ENCODE results near the gene DCAF6.

The DCAF6 gene

GRCh38 chr1:167950569-167950968, 14.1 kb downstream of the DCAF6 start:
- FAIRE-seq (no peak), DNase-seq (ENCODE audit: extremely low spot score, insufficient read length, low read depth) (no peak)

DNA sequence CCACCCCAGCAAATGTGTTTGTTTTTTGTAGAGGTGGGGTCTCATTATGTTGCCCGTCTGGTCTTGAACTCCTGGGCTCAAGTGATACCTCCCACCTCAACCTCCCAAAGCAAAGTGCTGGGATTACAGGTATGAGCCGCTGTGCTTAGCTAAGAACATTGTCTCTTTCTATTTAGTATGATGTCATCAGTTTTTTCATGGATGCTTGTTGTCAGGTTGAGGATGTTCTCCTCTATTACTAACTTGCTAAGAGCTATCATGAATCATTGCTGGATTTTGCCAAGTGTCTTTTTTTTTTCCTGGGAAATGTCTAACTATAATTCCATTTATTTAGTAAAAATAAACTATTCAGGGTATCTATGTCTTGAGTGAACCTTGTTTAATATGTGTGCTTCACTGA, 19.4 kb downstream of the DCAF6 start:
- FAIRE-seq (no peak), DNase-seq (ENCODE audit: extremely low spot score, insufficient read length, low read depth) (no peak)

- no peak for DNase-seq (ENCODE audit: extremely low spot score, insufficient read length, low read depth)
- no peak for FAIRE-seq
Observed at GRCh38 chr1:167957710-167958109, 21.2 kb downstream of the DCAF6 start.

DNA sequence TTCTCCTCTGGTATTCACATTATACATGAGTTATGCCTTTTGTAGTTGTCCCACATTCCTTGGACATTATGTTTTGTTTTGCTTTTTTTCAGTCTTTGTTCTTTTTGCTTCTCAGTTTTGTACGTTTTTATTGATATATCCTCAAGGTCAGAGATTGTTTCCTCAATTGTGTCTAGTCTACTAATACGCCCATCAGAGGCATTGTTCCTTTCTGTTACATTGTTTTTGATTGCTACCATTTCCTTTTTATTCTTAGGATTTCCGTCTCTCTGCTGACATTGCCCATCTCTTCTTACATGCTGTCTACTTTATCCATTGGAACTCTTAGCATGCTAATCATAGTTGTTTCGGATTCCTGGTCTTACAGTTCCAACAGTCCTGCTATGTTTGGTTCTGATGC, 28.2 kb downstream of the DCAF6 start:
- FAIRE-seq (no peak), DNase-seq (ENCODE audit: extremely low spot score, insufficient read length, low read depth) (no peak)

DNA sequence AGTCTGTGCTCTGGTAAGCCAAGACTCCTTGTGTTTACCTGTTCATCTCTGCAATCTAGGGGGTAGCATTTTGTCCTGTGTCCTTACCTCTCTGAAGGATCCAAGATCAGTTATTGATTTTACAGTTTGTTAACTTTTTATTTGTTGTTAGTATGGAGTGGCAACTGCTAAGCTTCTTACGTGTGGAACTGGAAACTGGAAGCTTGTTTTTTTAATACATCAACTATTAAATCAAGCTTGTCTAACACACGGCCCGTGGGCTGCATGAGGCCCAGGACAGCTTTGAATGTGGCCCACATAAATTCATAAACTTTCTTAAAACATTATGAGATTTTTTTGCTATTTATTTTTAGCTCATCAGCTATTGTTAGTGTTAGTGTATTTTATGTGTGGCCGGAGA, 29.6 kb downstream of the DCAF6 start:
- no peak for FAIRE-seq
- DNase-seq (ENCODE audit: extremely low spot score, insufficient read length, low read depth) = no peak

DNA sequence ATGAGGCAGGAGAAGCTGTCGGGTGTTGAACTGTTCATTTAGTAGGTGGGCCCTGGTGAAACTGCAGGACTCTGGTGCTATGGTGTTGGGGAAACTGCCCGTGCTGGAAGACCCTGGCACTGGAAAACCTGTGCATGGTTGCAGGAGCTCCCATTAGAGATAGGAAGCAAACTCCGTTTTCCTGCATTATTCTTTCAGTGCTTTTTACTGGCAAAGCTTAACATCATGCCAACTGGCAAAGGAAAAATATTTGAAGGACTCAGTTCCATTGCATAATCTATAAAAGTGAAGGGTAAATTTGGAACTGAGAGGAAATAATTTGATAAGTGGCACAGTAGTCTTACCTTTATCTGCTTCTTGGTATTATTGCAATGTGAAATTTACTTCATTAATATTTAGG, 32.1 kb downstream of the DCAF6 start:
- DNase-seq (ENCODE audit: extremely low spot score, insufficient read length, low read depth) = no peak
- no peak for FAIRE-seq

GRCh38 chr1:167973832-167974231, 37.3 kb downstream of the DCAF6 start:
- FAIRE-seq (no peak), DNase-seq (ENCODE audit: extremely low spot score, insufficient read length, low read depth) (no peak)

DNA sequence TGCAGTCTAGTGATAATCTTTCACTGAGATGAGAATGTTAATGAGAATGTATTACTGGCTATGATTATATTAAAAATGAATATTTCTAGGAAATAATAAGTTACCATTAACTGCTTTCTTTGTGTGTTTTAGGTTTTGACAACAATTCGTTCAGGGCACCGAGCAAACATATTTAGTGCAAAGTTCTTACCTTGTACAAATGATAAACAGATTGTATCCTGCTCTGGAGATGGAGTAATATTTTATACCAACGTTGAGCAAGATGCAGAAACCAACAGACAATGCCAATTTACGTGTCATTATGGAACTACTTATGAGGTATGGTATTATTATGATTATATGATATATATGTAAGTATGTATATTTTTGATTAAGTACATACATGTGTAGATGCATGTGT, 38.2 kb downstream of the DCAF6 start:
- DNase-seq (ENCODE audit: extremely low spot score, insufficient read length, low read depth) = no peak

GRCh38 chr1:167977245-167977644, 40.8 kb downstream of the DCAF6 start:
- no peak for FAIRE-seq

More for the DNA sequence above, 38.2 kb downstream of the DCAF6 start:
- FAIRE-seq = no peak

DNA sequence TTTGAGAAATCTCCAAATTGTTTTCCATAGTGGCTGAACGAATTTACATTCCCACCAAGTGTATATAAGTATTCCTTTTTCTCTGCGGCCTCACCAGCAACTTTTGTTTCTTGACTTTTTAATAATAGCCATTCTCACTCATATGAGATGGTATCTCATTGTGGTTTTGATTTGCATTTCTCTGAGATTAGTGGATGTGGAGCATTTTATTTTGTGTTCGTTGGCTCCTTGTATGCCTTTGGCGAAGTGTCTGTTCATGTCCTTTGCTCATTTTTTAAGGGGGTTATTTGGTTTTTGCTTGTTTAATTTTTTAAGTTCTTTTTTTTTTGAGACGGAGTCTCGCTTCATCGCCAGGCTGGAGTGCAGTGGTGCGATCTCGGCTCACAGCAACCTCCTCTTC, 45.5 kb downstream of the DCAF6 start:
- DNase-seq (ENCODE audit: extremely low spot score, insufficient read length, low read depth) (no peak), FAIRE-seq (no peak)

More at GRCh38 chr1:167977245-167977644, 40.8 kb downstream of the DCAF6 start:
- no peak for DNase-seq (ENCODE audit: extremely low spot score, insufficient read length, low read depth)

- DNase-seq (ENCODE audit: extremely low spot score, insufficient read length, low read depth) (no peak), FAIRE-seq (no peak)
Observed at GRCh38 chr1:167983797-167984420, 47.4 kb downstream of the DCAF6 start.

DNA sequence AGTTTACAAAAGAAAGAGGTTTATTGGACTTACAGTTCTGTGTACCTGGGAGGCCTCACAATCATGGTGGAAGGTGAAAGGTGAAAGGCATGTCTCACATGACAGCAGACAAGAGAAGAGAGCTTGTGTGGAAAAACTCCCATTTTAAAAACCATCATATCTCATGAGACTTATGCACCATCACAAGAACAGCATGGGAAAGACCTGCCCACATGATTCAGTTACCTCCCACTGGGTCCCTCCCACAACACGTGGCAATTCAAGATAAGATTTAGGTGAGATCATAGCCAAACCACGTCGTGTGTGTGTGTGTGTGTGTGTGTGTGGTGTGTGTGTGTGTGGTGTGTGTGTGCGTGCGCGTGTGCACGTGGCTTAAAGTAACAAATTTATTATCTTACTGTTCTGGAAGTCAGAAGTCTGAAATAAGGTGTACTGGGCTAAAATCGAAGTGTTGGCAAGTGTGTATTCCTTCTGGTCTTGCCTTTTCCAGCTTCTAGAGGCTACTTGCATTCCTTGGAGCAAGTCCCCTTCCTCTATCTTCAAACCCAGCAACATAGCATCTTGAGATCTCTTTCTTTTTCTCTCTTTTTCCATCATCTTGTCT, 48.5 kb downstream of the DCAF6 start:
- peak; percentile 47 for FAIRE-seq

GRCh38 chr1:167987174-167987573, 50.7 kb downstream of the DCAF6 start:
- DNase-seq (ENCODE audit: extremely low spot score, insufficient read length, low read depth) (no peak), FAIRE-seq (no peak)

More for the DNA sequence above, 48.5 kb downstream of the DCAF6 start:
- no peak for DNase-seq (ENCODE audit: extremely low spot score, insufficient read length, low read depth)

GRCh38 chr1:167991546-167991945, 55.1 kb downstream of the DCAF6 start:
- FAIRE-seq = no peak
- no peak for DNase-seq (ENCODE audit: extremely low spot score, insufficient read length, low read depth)

DNA sequence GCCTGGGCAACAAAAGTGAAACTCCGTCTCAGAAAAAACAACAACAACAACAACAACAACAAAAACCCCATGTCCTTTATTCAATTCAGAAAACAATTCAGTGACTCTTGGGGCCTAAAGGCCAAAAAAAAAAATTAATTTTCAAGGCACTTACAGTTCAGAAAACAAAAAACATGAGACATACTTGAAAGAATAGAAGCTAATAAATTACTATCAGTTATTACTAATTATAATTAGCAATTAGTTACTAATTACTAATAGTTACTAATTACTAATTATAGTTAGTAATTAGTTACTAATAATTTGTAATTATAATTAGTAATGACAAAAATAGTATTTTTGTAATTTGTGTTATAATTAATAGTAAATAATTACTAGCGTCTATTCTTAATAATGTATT, 57.2 kb downstream of the DCAF6 start:
- no peak for DNase-seq (ENCODE audit: extremely low spot score, insufficient read length, low read depth)
- no peak for FAIRE-seq

GRCh38 chr1:167994560-167994959, 58.1 kb downstream of the DCAF6 start:
- FAIRE-seq = no peak

DNA sequence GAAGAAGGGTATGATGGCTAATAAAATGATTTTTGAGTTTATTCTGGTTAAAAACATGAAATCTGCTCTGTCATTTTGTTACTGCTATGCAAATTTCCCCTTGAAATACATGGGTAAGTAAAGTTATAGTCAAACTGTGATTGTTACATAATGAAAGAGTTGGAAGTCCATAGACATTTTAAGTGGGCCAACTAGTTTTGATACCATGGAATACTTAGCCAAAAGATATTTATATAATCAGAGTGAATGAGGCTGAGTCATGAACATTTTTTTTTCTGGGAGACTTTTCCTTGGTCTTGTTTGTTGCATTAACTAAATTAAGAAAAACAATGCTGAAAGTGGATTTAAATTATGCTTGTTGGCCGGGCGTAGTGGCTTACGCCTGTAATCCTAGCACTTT, 58.6 kb downstream of the DCAF6 start:
- no peak for FAIRE-seq
- no peak for DNase-seq (ENCODE audit: extremely low spot score, insufficient read length, low read depth)

More at GRCh38 chr1:167994560-167994959, 58.1 kb downstream of the DCAF6 start:
- no peak for DNase-seq (ENCODE audit: extremely low spot score, insufficient read length, low read depth)

DNA sequence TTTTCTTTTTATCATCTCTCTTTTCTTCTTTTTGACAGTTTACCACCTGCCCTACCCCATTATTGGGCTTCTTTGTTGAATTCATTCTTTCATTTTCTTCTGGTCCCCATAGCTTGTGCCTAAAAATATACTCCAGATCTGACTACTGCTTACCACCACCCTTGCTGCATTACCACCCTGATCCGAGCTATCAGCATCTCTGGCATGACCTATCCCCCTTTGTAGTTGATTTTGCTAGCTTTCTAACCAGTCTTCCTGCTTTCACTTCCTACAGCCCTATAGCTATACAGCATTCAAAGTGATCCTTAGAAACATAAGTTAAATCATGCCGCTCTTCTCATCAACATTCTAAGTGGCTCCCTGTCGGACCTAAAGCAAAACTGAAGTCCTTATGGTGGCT, 59.8 kb downstream of the DCAF6 start:
- FAIRE-seq = no peak
- DNase-seq (ENCODE audit: extremely low spot score, insufficient read length, low read depth) = no peak

DNA sequence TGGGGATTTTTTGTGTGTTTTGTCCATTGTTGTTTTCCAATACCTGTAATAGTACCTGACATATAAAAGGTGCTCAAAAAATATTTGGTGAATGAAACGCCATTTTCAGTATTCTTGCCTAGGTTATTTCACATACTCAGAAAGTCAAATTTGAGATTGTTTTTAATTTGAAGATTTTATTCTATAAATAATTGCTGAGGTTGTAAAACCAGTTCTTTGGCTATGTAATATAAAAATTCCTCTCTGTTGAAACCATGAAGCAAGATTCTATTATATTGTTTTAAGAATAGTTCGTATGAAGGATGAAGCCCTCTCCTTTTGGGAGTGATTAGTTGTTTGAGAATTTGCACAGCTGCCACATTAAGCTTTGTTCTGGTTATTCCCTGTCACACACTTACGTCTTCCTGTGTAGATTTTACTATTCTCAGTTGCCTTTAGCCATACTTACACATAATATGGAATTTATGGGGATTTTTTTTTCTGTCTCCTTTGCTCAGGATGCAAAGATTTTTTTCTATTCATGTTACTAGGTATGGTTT, 60.6 kb downstream of the DCAF6 start:
- no peak for FAIRE-seq

GRCh38 chr1:167999877-168000276, 63.4 kb downstream of the DCAF6 start:
- no peak for FAIRE-seq
- no peak for DNase-seq (ENCODE audit: extremely low spot score, insufficient read length, low read depth)

More for the DNA sequence above, 60.6 kb downstream of the DCAF6 start:
- DNase-seq (ENCODE audit: extremely low spot score, insufficient read length, low read depth) = no peak

GRCh38 chr1:168000656-168001055, 64.2 kb downstream of the DCAF6 start:
- DNase-seq (ENCODE audit: extremely low spot score, insufficient read length, low read depth) = no peak
- no peak for FAIRE-seq

DNA sequence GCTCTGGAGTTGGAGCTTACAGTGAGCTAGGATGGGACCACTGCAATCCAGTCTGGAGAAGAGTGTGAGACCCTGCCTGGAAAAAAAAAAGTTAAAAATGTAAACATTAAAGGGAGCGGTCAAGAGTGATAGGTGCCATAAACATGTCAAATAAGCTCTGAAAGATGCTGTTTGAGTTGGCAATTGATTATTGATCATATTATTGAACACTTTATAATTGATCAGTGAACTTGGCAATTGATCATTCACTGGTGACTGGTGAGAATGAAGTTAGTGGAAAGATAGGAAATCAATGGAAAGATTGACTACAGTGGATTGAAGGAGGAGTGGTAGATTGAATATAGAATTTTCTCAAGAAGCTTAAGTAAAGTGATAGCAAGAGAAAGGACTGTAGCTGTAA, 64.7 kb downstream of the DCAF6 start:
- FAIRE-seq = no peak

More for the DNA sequence above, 64.7 kb downstream of the DCAF6 start:
- DNase-seq (ENCODE audit: extremely low spot score, insufficient read length, low read depth) = no peak

Data from GM18507 (cell line).